ELR (cell line): ENCODE results near the gene SH3TC1.

Experiments used
- DNase-seq: peaks from one replicate; pipeline ENCODE4 v3.0.0-alpha.2; 2015; ENCODE audit warnings: low read depth

The SH3TC1 gene

DNA sequence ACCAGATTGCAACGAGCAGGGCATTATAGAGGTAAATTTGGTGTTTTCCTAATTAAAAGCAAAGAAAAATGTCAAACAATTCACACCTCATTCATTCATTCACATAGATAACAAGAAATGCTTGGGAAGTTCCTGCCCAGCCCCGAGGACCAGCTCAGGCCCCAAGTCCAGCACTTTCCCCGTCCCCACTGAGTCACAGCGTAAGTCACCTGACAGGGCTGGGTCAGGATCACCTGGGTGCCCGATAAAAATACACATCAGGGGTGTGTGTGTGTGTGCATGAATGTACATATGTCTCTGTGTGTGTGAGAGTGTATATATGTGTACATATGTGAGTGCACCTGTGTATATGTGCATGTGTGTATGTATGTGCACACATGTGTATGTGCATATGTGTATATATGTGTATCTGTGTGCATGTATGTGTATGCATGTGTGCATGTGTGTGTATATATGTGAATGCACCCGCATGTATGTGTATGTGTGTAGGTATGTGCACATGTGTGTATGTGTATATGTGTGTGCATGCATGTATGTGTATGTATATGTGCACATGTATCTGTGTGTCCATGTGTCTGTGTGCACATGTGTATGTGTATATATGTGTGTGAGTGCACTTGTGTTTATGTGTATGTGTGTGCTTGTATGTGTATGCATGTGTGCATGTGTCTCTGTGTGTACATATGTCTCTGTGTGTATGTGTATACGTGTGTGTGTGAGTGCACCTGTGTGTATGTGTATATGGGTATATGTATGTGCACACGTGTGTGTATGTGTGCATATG lies 18.6 kb upstream of the SH3TC1 start:
- no peak for DNase-seq

GRCh38 chr4:8181119-8181518 lies 18.0 kb upstream of the SH3TC1 start:
- DNase-seq = no peak

DNA sequence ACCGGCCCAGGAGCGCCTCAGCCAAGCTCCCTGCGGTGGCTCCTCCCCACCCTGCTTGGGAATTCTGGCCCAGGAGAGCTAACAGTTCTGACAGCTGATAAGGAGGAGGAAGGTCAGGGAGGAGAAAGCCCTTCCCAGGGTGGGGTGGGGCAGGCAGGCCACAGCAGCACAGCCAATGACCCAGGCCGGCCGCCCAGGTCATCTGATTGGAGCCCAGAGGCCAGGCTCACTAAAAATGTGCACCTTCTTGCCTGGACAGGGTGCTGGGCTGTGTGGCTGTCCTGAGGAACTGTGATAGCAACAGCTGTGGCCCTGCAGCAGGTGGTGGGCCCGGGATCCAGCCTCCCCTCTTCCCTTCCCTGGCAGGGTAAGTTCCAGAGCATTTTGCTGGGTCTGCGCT lies 17.2 kb upstream of the SH3TC1 start:
- no peak for DNase-seq

DNA sequence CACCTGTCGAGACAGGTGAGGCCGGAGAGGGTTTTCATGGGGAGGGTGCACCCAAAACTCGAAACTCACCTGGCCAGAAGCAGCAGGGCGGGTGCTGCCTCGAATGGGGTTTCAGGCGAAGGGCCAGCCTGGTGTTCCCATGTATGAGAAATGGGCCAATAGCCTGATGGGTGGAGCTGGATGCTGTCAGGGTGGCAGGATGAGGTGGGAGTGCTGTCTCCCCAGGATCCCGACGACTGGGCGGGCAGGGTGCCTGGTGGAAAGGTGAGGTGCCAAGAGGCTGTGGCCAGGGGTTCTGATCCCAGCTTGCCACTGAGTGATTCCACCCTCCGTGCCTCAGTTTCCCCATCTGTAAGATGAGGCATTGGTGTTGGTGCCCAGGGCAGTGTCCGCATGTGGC lies 16.8 kb upstream of the SH3TC1 start:
- no peak for DNase-seq

DNA sequence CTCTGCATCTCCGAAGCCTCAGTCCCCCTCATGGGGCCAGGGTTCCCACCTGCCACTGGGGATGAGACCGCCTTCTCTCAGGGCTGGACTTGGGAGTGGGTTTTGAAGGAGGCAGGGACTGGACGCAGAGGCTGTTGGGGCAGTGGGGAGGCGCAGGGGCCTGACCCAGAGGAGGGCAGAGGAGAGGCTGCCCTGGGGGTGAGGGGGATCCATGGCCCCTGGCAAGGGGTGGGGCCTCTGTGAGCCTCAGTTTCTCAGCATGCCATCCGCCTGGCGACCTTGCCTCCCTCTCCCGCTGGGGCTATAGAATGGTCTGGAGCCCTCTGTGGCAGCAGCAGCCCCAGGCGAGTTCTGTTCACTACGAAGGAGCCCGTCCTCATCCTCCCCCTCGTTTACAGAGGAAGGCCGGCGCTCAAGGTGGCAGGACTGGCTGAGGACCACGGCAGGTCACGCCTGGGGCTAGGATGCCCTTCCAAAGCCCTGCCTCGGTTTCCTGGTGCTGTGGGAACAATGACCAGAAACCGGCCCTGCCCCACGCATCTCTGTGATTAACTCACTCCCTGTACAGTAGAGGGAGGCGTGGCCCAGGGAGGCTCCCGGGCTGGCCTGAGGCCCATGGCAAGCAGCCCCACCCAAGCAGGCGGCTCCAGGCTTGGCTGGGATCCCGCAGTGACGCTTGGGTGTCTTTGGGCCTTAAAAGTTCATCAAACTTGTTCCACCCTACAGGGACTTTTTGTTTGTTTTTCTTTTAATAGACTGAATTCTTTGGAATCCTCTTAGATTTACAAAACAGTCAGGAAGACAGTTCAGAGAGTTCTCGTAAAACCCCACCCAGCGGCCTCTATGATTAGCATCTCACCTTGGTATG lies 16.0 kb upstream of the SH3TC1 start:
- peak; percentile 85 for DNase-seq

GRCh38 chr4:8184061-8184460 lies 15.0 kb upstream of the SH3TC1 start:
- DNase-seq = no peak

DNA sequence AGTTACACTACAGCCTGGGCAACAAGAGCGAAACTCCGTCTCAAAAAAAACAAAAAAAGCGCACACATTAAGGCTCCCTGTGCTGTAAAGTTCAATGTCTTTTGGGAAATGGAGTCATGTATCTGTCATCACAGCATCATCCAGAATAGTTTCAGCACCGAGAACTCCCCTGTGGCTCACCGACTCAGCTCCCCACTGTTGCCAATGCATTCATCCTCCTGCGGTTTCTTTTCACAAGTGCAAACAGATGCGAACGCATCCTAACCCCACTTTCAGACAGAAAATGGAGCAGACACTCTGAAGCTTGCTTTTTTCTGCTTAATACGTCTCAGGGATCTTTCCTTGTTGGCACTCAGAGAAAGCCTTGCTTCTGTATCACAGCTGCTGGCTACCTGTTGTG lies 13.8 kb upstream of the SH3TC1 start:
- DNase-seq = peak; percentile 87

GRCh38 chr4:8185930-8186329 lies 13.2 kb upstream of the SH3TC1 start:
- DNase-seq = no peak

GRCh38 chr4:8188085-8188484 lies 11.0 kb upstream of the SH3TC1 start:
- DNase-seq = peak; percentile 51

DNA sequence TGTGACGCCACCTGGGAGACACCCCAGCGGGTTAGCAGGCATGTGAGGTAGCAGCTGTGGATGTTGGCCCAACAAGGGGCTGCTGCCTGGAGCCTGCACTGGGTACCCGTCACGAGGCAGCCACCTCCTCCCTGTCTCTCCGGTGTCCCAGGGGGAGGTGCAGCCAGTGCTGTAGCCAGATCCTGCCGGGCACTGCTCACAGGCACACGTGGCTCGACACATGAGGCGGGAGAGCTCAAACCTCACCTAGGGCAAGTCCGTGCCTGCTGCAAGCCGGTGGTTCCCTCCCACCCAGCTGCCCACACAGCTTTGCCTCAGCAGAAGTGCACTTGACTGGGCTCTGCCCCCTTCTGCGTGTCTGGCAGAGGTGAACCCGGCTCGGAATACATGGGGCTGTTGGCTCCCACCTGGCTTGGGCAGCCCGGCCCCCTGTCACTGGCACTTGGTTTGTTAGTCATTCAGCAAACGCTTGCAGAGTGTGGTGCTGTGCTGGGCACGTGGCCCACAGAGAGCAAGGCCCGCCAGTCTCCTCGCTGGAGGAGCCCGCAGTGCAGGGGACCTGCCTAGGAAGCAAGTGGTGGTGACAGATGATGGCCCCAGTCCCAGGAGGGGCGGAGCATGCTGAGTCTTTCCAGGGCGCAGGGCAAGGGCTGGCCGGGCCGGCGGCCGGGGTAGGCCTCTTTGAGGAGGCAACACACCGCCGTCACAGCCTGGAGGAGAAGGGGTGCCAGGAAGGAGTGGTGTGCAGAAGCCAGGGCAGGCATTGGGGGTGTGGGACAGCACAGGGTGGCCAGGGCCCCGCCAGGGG lies 10.1 kb upstream of the SH3TC1 start:
- no peak for DNase-seq

GRCh38 chr4:8189551-8190466 lies 9.3 kb upstream of the SH3TC1 start:
- DNase-seq = no peak

- DNase-seq = peak; percentile 83
Measured at GRCh38 chr4:8191136-8191747, 7.8 kb upstream of the SH3TC1 start.

DNA sequence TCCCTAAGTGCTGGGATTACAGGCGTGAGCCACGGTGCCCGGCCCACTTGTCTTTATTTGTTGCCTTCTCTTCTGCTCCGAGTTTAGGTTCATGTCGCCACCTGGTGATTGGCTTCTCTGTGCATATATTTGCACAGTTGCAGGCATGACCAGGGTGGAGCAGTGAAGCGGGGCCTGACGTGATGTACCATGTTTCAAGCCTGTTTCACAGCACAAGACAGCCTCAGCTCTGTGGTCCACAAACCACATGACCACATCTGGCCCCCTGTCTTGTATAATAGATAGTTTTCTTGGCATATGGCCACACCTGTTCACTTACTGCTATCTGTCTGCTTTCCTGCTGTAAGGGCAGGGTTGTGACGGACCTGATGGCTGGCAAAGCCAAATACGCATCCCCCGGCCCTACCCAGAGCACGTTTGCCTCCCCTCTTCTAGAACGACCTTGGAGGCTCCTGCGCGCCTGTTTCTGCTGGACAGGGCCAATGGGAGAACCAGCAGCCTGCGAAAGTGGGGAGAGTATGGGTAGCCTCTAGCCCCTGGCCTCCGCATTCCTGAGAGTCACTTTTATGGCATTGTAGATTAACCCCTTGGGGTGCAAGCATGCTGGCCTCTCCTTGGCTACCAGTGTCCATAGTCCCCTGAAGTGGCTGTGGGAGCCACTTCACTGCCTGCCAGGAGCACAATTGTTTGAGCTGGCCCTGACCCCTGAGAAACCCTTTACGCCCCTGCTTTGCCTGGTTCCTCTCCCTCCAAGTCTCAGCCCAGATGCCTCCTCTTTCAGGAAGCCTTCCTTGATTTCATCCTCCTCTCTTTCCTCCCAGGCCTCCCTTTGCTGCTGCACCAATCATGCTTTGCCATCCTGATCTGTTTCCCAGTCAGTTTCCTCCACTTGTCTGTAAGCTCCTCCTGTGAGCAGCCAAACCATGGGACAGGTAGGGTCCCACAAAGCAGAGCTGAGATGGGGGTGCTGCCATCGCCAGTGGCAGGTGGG lies 6.0 kb upstream of the SH3TC1 start:
- DNase-seq = peak; percentile 46

DNA sequence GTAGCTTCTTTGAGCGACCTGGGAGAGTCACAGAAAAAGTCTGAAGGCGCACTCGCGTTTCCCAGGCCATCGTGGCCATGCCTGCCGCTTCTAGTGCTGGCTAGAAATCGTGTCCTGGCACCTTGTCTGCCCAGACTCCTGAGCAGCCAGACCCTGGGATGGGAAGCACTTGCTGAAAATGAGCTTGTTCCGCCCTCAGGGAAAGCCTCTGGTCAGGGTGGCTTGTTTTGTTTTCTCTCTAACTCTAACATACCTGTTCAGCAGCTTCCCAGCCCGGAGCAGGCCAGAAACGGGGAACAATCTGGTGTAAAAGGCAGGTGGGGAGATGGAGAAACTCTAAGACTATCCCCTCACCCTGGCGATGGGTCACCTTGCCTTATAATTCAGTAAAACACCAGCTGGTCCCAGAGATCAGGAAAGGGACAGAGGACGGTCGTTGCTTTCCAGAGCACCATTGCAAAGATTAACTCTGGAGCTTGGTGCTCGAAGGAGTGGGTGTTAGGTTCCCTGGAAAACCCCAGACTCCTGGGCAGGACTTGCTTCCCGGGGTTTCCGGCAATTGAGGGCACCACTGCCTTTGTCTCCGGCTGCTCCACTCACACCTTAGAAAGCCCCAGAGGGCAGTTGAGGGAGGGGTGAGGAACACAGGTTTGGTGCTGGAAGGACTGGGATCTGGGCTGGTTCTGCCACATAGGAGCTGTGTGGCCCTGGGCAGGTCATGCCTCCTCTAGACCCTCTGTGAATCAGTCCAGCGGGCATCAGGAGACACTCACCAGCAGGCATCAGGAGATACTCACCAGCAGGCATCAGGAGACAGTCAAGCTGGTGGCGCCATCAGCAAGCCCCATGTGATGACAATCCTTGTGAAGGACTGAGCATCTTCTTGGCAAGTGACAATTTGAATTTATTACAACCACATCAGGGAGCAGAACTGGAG lies 4.5 kb upstream of the SH3TC1 start:
- DNase-seq = no peak

DNA sequence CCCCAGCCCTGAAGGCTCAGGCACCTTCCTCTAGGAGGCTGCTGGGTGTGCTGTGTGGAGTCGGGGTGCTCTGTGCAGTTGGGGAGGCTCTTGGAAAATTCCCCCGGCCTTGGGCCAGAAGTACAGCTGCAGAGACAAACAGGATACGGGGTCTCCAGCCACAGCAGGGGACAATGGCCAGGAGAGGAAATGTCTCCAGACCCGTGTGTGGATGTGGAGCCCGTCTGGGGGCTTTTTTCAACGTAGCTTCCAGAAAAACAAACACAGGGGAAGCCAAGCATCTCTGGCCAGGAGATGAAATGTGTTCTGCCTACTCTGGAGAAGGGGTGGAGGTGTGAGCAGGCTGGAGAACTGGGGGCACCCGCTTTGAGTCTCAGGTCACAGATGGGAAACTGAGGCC lies 3.7 kb upstream of the SH3TC1 start:
- DNase-seq = no peak

GRCh38 chr4:8195841-8196458 lies 3.1 kb upstream of the SH3TC1 start:
- no peak for DNase-seq

GRCh38 chr4:8197521-8197920 lies 1.6 kb upstream of the SH3TC1 start:
- no peak for DNase-seq
